Activated CD4-positive, alpha-beta T cell treated with anti-CD3 and anti-CD28 coated beads, Interleukin-2, amount 10 ng/mL, durations not matched to agents 7 days and 5 days (primary cell): ENCODE data around the gene RAX. TPM values are rescaled to one million over a fixed set of nuclear protein-coding genes. Genes with fewer than 3 reads are reported as not detected.
A peak's percentile ranks its signal among the peaks of the same experiment; 100 is the strongest.

Experiments used
- CTCF ChIA-PET: fragments of 350-600 bp; sonication (Branson Sonifier 250); formaldehyde crosslinking; loops from one replicate; lab custom pipeline; 2021; ENCODE audit warnings: antibody characterized with exemption; lab: Charles Lee
- POLR2A ChIA-PET: fragments of 350-600 bp; sonication (Branson Sonifier 250); formaldehyde crosslinking; loops from one replicate; lab custom pipeline; 2021; ENCODE audit warnings: antibody characterized with exemption; lab: Charles Lee
- DNase-seq: peaks from one replicate; pipeline ENCODE4 v3.0.0-alpha.2; 2020
- H3K27ac Mint-ChIP-seq: one replicate; pipeline ENCODE4 v1.8.0; 2021; ENCODE audit warnings: mild to moderate bottlenecking, moderate library complexity, mixed read lengths
- H3K27me3 Mint-ChIP-seq: one replicate; pipeline ENCODE4 v1.8.0; 2021; ENCODE audit warnings: mixed read lengths
- H3K36me3 Mint-ChIP-seq: one replicate; pipeline ENCODE4 v1.8.0; 2021; ENCODE audit warnings: low read depth, mixed read lengths
- H3K4me1 Mint-ChIP-seq: one replicate; pipeline ENCODE4 v1.8.0; 2021; ENCODE audit warnings: mixed read lengths
- H3K4me3 Mint-ChIP-seq: one replicate; pipeline ENCODE4 v1.8.0; 2021; ENCODE audit warnings: mild to moderate bottlenecking, moderate library complexity, mixed read lengths
- H3K9me3 Mint-ChIP-seq: one replicate; pipeline ENCODE4 v1.8.0; 2021; ENCODE audit warnings: mixed read lengths
- total RNA-seq, 2 experiments: library from RNA; stranded (reverse); gene quantifications; one replicate each; pipeline ENCODE4 v1.2.3, GENCODE V29; 2021

RAX gene
- total RNA-seq, 2 experiments from 2014 or later = not detected

DNA sequence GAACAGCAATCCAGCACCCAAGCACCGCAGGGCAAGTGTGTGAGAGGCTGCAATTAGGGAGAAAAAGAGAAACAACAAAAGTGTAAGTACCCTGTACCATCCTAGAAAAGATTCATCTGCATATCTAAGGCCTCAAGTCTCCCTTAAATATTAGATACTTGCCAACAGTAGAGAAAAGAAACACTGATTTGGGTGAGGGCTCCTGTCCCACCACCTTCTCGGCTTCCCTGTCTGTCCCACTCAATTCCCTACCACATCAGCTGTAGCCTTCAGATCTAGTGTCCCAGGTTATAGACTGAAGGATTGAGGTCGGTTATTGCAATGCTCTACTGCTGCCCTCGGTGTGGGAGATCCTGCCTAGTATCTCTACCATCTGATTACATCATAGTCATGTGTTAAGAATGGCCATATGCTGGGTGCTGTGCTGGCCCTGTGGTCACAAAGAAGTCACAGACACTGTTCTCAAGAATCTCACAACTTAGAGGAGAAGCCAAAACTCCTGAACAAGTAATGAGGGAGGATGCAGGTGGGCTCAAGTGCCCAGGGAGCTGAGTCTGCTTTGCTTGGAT is 2.5 kb downstream of the RAX start:
- peaks cover 38% of the 10 kb centered on the region for H3K4me1 Mint-ChIP-seq
- peaks cover 85% of the 10 kb centered on the region for H3K27me3 Mint-ChIP-seq
- CTCF ChIA-PET = interaction anchor here (0.6 to 1.4 kb wide), 2 partner anchors 132 to 437 kb away, joined by 3 to 4 read pairs; no protein-coding TSS in a partner anchor
- no peaks in the 10 kb centered on the region for H3K9me3 Mint-ChIP-seq
- H3K27ac Mint-ChIP-seq = no peak overlapping the region
- POLR2A ChIA-PET = no interaction called here
- H3K4me3 Mint-ChIP-seq = no peak overlapping the region
- H3K36me3 Mint-ChIP-seq = no peaks in the 10 kb centered on the region
- DNase-seq = no peak

DNA sequence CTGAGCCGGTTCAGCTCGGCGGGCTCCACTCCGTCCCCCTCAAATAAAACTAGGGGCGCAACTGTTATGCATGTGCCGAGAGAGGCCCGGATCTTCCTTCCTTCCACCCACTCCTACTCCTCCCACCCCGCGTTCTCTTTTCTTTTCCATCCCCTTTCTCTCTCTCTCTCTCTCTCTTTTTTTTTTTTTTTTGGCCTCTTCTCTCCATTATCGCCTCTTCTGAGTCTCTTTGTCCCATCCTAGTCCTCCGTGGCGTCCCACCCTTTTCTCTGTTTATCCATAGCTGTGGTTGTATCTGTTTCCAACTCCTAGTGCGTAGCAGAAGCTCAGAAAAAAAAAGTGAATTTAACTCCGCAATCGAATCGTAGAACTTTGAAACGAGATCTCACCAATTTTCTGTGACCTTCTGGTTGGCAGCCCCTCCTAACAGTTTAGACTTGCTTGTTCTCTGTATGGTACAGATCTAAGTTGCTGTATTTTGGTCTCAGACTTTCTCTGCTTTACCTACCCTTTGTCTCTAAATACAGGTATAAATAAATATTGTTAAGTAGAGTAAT is 3.6 kb downstream of the RAX start:
- no peak for DNase-seq
- H3K4me3 Mint-ChIP-seq = peak overlapping the region; percentile 9
- ChIA-PET POLR2A (no interaction called here), CTCF (interaction anchor here (0.6 to 2.0 kb wide), 4 partner anchors 24 to 133 kb away, joined by 3 to 4 read pairs (median 4); no protein-coding TSS in a partner anchor)
- H3K27me3 Mint-ChIP-seq = peaks cover 85% of the 10 kb centered on the region
- H3K36me3 Mint-ChIP-seq = no peaks in the 10 kb centered on the region
- no peak overlapping the region for H3K27ac Mint-ChIP-seq
- H3K9me3 Mint-ChIP-seq = no peaks in the 10 kb centered on the region
- H3K4me1 Mint-ChIP-seq = peaks cover 38% of the 10 kb centered on the region

DNA sequence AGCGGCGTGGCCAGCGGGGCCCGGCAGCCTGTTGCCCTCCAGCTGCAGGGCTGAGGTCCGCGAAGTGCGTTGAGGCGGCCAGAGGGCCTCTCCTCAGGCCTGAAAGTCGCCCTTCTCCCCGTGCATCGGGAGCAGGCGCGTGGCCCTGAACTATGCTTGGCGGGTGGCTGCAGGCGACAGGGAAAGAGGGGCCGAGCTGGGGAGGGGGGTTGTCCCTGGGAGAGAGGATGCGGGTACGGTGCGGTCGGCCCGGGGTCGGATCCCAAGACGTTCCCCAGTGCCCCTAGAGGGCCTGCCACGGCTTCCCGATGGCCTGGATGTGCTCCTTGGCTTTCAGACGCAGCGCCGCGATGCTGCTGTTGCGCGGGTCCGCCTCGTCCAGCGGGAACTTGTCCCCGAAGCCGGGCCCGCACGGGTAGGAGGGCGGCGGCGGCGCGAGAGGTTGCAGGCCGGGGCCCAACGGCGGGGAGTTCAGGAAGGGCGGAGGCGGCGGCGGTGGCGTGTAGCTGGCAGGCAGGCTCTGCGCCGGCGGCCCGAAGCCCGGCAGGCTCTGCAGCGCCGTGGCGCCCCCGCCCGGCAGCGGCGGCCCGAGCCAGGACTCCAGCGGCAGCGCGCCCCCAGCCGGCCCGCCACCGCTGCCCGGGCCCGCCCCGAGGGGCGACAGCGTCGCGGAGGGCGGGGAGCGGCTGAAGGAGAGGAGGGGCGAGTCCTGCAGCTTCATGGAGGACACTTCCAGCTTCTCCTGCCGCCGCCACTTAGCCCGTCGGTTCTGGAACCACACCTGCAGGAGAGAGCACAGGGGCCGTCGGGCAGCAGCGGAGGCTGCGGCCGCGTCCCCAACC is 4.3 kb downstream of the RAX start:
- H3K27ac Mint-ChIP-seq = no peak overlapping the region
- peaks cover 36% of the 10 kb centered on the region for H3K4me1 Mint-ChIP-seq
- H3K9me3 Mint-ChIP-seq = no peaks in the 10 kb centered on the region
- DNase-seq = peak; percentile 25
- no peak overlapping the region for H3K4me3 Mint-ChIP-seq
- POLR2A ChIA-PET = no interaction called here
- peaks cover 85% of the 10 kb centered on the region for H3K27me3 Mint-ChIP-seq
- no peaks in the 10 kb centered on the region for H3K36me3 Mint-ChIP-seq
- CTCF ChIA-PET = interaction anchor here (0.6 to 3.0 kb wide), 4 partner anchors 7 to 87 kb away, joined by 3 to 11 read pairs (median 4); no protein-coding TSS in a partner anchor

DNA sequence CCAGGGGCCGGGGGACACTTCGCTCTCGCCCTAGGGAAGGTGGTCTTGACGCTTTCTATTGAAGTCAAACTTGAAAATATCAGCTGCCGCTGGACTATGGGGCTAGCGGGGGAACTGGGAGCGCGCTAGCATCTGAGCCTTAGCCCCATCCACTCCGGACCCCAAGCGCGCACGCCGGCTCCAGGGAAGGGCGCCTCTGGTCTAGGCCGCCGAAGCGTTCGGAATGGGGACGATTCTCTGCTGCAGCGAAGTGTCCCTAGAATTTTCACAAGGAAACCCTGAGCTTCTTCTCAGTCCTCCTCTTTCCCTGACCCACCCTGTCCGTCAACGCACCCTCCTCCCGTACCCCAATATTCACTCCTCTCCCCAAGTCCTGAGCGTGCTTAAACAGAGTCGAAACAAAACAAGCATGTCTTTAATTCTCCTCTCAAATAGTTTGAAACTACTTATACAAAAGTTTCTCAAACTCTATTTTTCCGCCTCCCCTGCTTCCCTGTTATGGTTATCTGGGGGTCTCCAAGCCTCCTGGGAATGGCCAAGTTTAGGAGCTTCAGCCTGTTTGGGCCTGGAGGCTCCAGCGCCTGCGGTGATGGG is 5.0 kb downstream of the RAX start:
- Mint-ChIP-seq H3K9me3 (no peaks in the 10 kb centered on the region), H3K4me1 (peaks cover 32% of the 10 kb centered on the region), H3K36me3 (no peaks in the 10 kb centered on the region), H3K27me3 (peaks cover 85% of the 10 kb centered on the region), H3K4me3 (no peak overlapping the region), H3K27ac (no peak overlapping the region)
- no peak for DNase-seq
- ChIA-PET CTCF (interaction anchor here (2.0 to 3.0 kb wide), 2 partner anchors 8 to 25 kb away, joined by 4 to 11 read pairs; no protein-coding TSS in a partner anchor), POLR2A (no interaction called here)

DNA sequence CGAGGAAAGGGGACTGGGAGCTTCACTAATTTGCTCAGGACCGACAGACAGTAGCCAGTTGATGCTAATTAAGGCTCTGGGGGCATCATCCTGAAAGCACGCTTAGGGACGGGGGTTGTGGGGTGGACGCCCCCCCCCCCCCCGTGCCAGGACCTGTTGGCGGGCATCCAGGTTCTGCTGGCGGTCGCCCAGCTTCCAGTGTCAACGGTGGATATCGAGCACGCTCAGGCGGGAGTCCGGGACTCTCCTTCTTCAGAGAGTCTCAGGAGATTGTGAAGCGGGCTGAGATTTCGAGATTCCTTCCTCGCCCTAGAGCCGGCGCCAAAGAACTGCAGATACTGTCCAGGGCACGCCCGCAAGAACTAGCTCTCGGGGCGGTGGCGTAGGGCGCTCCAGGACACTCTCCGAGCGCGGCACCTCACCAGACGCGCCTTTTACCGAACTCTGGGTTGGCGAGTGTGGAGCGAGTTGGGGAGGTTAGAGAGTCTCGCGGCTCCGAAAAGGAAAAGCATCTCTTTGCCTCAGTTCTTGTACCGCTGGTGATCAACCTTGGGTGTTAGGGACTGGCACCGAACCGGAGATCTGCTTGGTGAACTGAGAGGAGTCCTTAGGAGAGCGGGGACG is 5.6 kb downstream of the RAX start:
- peaks cover 32% of the 10 kb centered on the region for H3K4me1 Mint-ChIP-seq
- ChIA-PET POLR2A (no interaction called here), CTCF (interaction anchor here (0.7 to 3.0 kb wide), 2 partner anchors 8 to 511 kb away, joined by 3 to 11 read pairs; no protein-coding TSS in a partner anchor)
- H3K27me3 Mint-ChIP-seq = peaks cover 91% of the 10 kb centered on the region
- no peak for DNase-seq
- no peaks in the 10 kb centered on the region for H3K9me3 Mint-ChIP-seq
- peak overlapping the region; percentile 13 for H3K27ac Mint-ChIP-seq
- no peaks in the 10 kb centered on the region for H3K36me3 Mint-ChIP-seq
- no peak overlapping the region for H3K4me3 Mint-ChIP-seq

DNA sequence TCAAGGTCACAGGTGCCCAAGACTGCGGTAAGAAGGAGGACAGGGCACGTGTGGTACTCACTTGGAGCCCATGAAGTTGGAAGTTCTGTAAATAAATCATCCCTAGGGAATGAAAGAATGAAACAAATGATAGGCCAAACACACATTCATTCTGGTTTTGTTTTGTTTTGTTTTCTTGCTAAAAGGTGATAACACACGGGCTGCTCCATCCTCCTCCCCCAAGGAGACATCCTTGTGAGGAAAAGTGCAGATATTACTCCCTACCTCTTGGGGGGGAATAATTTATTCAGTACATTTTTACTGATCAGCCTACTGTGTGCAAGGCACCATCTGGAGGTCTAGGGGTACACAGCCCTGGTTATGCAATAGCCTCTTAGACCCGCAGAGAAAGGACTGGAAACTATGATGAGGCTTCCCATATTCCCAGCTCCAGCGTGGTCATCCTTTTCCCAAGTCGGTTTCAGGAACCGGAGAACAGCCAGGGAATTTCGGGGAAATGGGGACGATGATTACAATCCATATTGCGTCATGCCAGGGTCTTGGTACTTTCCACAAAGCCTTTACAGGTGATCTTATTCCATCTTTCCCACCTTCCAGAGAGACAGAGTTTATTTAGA is 6.3 kb downstream of the RAX start:
- Mint-ChIP-seq H3K4me1 (peaks cover 32% of the 10 kb centered on the region), H3K27ac (no peak overlapping the region), H3K36me3 (no peaks in the 10 kb centered on the region), H3K27me3 (peaks cover 93% of the 10 kb centered on the region), H3K9me3 (no peaks in the 10 kb centered on the region), H3K4me3 (no peak overlapping the region)
- DNase-seq = no peak
- ChIA-PET CTCF (interaction anchor here (0.7 to 3.0 kb wide), 2 partner anchors 9 to 511 kb away, joined by 3 to 11 read pairs; no protein-coding TSS in a partner anchor), POLR2A (no interaction called here)

DNA sequence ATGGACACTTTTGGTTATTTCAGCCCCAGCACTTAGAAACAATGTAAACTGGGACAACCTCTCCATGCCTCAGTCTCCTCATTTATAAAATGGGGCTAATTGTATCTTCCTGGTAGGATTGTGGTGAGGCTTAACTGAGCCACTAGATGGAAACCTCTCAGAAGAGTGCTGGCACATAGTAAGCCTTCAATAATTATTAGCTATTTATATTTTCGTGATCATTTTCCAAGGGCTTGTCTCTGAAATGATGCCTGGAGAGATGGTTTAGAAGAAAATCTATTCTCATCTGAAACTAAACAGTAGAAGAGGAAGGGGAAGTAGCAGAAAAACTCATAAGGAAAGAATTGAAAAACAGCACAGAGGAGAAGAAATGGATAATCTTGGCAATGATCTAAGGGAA is 6.8 kb downstream of the RAX start:
- no peaks in the 10 kb centered on the region for H3K9me3 Mint-ChIP-seq
- DNase-seq = no peak
- no peak overlapping the region for H3K27ac Mint-ChIP-seq
- peaks cover 91% of the 10 kb centered on the region for H3K27me3 Mint-ChIP-seq
- H3K36me3 Mint-ChIP-seq = no peaks in the 10 kb centered on the region
- ChIA-PET POLR2A (no interaction called here), CTCF (interaction anchor here (3.0 kb wide), 1 partner anchor 10 kb away, joined by 11 read pairs; no protein-coding TSS in a partner anchor)
- H3K4me1 Mint-ChIP-seq = peaks cover 29% of the 10 kb centered on the region
- no peak overlapping the region for H3K4me3 Mint-ChIP-seq

DNA sequence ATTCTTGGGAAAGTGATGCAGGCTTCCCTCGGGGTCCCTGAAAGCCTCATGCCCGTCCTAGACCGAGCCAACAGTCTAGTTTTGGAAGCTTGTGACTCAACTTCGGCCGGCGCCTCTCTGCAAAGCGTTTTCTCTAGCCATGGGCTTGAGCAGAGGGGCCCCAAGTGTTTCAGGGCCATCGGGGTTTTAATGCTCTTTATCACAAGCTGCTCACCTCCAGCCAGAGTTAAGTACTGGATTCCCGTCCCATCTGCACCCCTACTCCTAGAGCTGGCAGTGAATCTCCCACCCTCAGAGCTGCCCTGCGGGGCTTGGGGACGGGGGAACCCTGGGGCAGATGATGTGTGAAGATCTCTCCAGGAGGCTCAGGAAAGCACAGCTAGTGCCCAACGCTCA is 7.3 kb downstream of the RAX start:
- H3K27ac Mint-ChIP-seq = no peak overlapping the region
- H3K9me3 Mint-ChIP-seq = no peaks in the 10 kb centered on the region
- H3K4me1 Mint-ChIP-seq = peaks cover 29% of the 10 kb centered on the region
- no peaks in the 10 kb centered on the region for H3K36me3 Mint-ChIP-seq
- DNase-seq = no peak
- CTCF ChIA-PET = interaction anchor here (3.0 kb wide), 1 partner anchor 10 kb away, joined by 11 read pairs; no protein-coding TSS in a partner anchor
- peaks cover 89% of the 10 kb centered on the region for H3K27me3 Mint-ChIP-seq
- POLR2A ChIA-PET = no interaction called here
- H3K4me3 Mint-ChIP-seq = no peak overlapping the region

DNA sequence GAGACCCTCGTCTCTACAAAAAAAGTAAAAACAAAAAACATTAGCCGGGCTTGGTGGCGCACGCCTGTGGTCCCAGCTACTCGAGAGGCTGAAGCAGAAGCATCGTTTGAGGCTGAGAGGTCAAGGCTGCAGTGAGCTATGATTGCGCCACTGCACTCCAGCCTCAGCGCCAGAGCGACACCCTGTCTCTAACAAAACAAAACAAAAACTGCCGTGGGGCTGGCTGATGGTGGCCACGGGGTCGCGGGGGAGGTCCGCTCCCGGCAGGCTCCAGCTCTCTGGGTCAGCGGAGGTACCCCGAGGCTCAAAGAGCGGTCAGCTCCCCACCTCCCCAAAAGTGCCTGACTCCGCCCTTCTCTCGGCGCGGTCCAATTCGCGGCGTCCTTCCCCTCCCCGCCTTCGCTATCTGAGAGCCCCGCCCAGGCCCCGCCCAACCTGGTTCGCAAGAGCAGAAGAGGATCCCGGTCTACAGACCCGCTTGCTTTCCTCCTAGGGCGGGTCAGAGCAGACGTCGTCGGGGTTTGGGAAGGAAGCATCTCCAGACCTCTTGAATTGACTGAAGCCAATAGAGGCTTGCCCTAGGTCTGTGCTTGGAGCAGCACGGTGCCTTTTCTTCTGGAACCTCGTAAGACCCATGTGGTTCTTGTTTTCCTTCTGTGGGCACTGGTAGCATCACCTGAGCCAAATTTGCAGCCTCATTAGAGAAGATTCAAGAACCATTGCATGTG is 7.8 kb downstream of the RAX start:
- Mint-ChIP-seq H3K36me3 (no peaks in the 10 kb centered on the region), H3K4me1 (peaks cover 29% of the 10 kb centered on the region), H3K9me3 (no peaks in the 10 kb centered on the region), H3K27ac (no peak overlapping the region), H3K4me3 (peak overlapping the region; percentile 62), H3K27me3 (peaks cover 86% of the 10 kb centered on the region)
- POLR2A ChIA-PET = no interaction called here
- DNase-seq = peak; percentile 49
- CTCF ChIA-PET = interaction anchor here (3.0 kb wide), 1 partner anchor 11 kb away, joined by 11 read pairs; no protein-coding TSS in a partner anchor

DNA sequence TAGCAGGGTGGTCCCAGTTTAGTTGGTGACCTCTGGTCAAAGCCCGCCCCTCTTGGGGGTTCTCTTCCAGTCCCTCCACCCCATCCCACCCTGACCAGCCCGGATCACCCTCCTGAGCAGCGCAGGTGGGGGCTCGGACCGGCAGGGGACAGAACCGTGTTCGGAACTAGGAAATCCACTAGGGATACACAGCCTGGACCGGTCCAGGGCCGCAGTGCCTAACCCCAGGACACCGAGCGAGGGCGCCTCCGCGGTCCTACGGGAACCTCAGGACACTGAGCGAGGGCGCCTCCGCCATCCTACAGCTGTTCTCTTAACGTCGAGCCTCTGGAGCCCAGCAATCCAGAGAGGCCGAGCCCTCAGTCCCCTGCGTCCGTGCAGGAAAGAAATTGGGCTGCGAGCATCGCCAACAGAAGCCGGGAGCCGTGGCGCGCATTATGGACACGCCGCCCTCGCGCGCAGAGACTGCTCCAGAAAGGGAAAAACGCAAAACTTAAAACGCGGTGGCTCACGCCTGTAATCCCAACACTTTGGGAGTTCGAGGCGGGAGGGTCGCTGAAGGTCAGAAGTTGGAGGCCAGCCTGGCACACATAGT is 8.5 kb downstream of the RAX start:
- H3K9me3 Mint-ChIP-seq = no peaks in the 10 kb centered on the region
- no peak overlapping the region for H3K27ac Mint-ChIP-seq
- H3K36me3 Mint-ChIP-seq = no peaks in the 10 kb centered on the region
- H3K27me3 Mint-ChIP-seq = peaks cover 83% of the 10 kb centered on the region
- POLR2A ChIA-PET = no interaction called here
- no peak for DNase-seq
- H3K4me3 Mint-ChIP-seq = peak overlapping the region; percentile 62
- H3K4me1 Mint-ChIP-seq = peaks cover 28% of the 10 kb centered on the region
- CTCF ChIA-PET = no interaction called here

DNA sequence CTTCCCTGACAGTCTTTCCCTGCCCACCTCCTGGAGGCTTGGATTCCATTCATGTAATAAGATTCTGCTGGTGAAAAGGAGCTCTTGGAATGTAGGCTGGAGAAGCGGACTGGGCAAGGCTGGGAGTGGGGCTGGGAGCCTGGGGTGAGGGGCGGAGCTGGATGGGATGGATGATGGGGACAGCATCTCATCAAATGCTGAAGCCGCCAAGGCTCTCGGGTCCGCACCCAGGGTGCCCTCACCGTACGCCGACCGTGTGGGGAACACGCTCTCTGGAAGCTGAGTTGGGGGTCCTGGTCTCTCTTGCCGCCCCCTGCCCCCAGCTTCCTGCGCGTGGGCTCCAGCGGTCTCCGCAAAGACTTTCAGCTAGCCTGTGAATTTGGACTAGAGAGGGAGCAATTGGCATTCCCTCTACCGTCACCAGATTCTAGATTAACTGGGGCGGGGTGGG is 9.1 kb downstream of the RAX start:
- ChIA-PET POLR2A (no interaction called here), CTCF (no interaction called here)
- H3K9me3 Mint-ChIP-seq = no peaks in the 10 kb centered on the region
- no peak overlapping the region for H3K4me3 Mint-ChIP-seq
- H3K27me3 Mint-ChIP-seq = peaks cover 84% of the 10 kb centered on the region
- no peaks in the 10 kb centered on the region for H3K36me3 Mint-ChIP-seq
- no peak overlapping the region for H3K27ac Mint-ChIP-seq
- no peak for DNase-seq
- H3K4me1 Mint-ChIP-seq = peaks cover 23% of the 10 kb centered on the region
